ENCODE results near the gene TRPT1.

GRCh38 chr11:64256300-64256699 lies 30.3 kb upstream of the TRPT1 start:
- TF ChIP-seq PATZ1 (tag by site-specific recombination; IDR thresholded peaks at IDR 0.05), result no peak
- no peak for TF ChIP-seq ZNF302 (tag by site-specific recombination; IDR thresholded peaks at IDR 0.05; ENCODE audit: low read depth)
- TF ChIP-seq CTCF (tag by site-specific recombination; IDR thresholded peaks at IDR 0.05), result no peak
- TF ChIP-seq ZNF639 (tag by site-specific recombination; IDR thresholded peaks at IDR 0.05), result no peak

Measured in HEK293 (cell line).